Stimulated activated CD8-positive, alpha-beta memory T cell treated with anti-CD3 and anti-CD28 coated beads, Interleukin-2, amount 100 ng/mL, for 48 hours (primary cell): ENCODE results near the gene SERPINA5.
"Not testable (repeated sequence)": the region's sequence is repeated elsewhere in the genome, so short reads cannot be mapped to it uniquely, and the experiment has no call there.

Experiments used
- DNase-seq, 2 donors: peaks; one replicate each; pipeline ENCODE4 v3.0.0-alpha.2; 2020; ENCODE audit warnings: low read depth in 2 of 2

The SERPINA5 gene

GRCh38 chr14:94601884-94602391 is 20.7 kb downstream of the SERPINA5 start:
- DNase-seq: no peak

- DNase-seq: no peak
Observed at GRCh38 chr14:94602722-94603121, 21.5 kb downstream of the SERPINA5 start.

- no peak for DNase-seq
Observed at GRCh38 chr14:94605361-94605760, 24.1 kb downstream of the SERPINA5 start.

GRCh38 chr14:94608966-94609365 is 27.7 kb downstream of the SERPINA5 start:
- not testable (repeated sequence) for DNase-seq

- no peak for DNase-seq
Observed at GRCh38 chr14:94611179-94611578, 30.0 kb downstream of the SERPINA5 start.

GRCh38 chr14:94612174-94612573 is 30.9 kb downstream of the SERPINA5 start, which contains the start of gene SERPINA3:
SERPINA3 (plus strand) TSS chr14:94612391; CDS start chr14:94614442, 2,051 bp downstream.
- no peak for DNase-seq

GRCh38 chr14:94612580-94613554 is 31.6 kb downstream of the SERPINA5 start:
- DNase-seq: no peak

- no peak for DNase-seq
Observed at GRCh38 chr14:94613720-94614644, 32.8 kb downstream of the SERPINA5 start.

GRCh38 chr14:94614802-94615201 is 33.6 kb downstream of the SERPINA5 start:
- DNase-seq: no peak

- no peak for DNase-seq
Observed at GRCh38 chr14:94615254-94615653, 34.0 kb downstream of the SERPINA5 start.

GRCh38 chr14:94615823-94616570 is 34.8 kb downstream of the SERPINA5 start:
- DNase-seq: no peak

- DNase-seq: no peak
Observed at GRCh38 chr14:94617366-94617941, 36.2 kb downstream of the SERPINA5 start.

- DNase-seq: no peak
Observed at GRCh38 chr14:94617988-94618822, 37.0 kb downstream of the SERPINA5 start.

- no peak for DNase-seq
Observed at GRCh38 chr14:94619297-94619696, 38.1 kb downstream of the SERPINA5 start.

GRCh38 chr14:94620597-94620996 is 39.4 kb downstream of the SERPINA5 start:
- DNase-seq: no peak

- DNase-seq: no peak
Observed at GRCh38 chr14:94621358-94622134, 40.3 kb downstream of the SERPINA5 start.

- no peak for DNase-seq
Observed at GRCh38 chr14:94622653-94623421, 41.6 kb downstream of the SERPINA5 start.

GRCh38 chr14:94623422-94623809 is 42.2 kb downstream of the SERPINA5 start:
- no peak for DNase-seq
